Mesenchymal stem cell (in vitro differentiated cells and primary cell): ENCODE measurements around the gene C12orf60.

Experiments
- DNase-seq: peaks from one replicate; pipeline ENCODE4 v3.0.0-alpha.2; 2013
- H2AFZ ChIP-seq: one replicate; pipeline ENCODE4 v1.6.1; 2013; ENCODE audit warnings: low read depth, mild to moderate bottlenecking, control low read depth, inconsistent platforms, low read length, moderate library complexity
- H2AK5ac ChIP-seq: 2 replicates; pipeline ENCODE4 v1.6.1; 2013; ENCODE audit warnings: low read length, moderate library complexity, mild to moderate bottlenecking, inconsistent platforms; ENCODE audit not compliant: severe bottlenecking
- H2BK120ac ChIP-seq: one replicate; pipeline ENCODE4 v1.6.1; 2013; ENCODE audit warnings: low read depth, mild to moderate bottlenecking, inconsistent platforms, low read length, moderate library complexity
- H2BK12ac ChIP-seq, 2 experiments: one replicate each; pipeline ENCODE4 v1.6.1; 2013; ENCODE audit warnings: inconsistent platforms in 2 of 2, low read length in 2 of 2, mild to moderate bottlenecking in 2 of 2, moderate library complexity in 2 of 2, control low read depth in 1 of 2
- H2BK15ac ChIP-seq: one replicate; pipeline ENCODE4 v1.6.1; 2013; ENCODE audit warnings: mild to moderate bottlenecking, low read depth, inconsistent platforms; ENCODE audit not compliant: poor library complexity, severe bottlenecking
- H2BK5ac ChIP-seq: 2 replicates; pipeline ENCODE4 v1.6.1; 2013; ENCODE audit warnings: low read depth, mild to moderate bottlenecking, low read length, control low read depth, inconsistent platforms; ENCODE audit not compliant: poor library complexity, severe bottlenecking
- H3K14ac ChIP-seq, 2 experiments: one replicate each; pipeline ENCODE4 v1.6.1; 2013; ENCODE audit warnings: inconsistent platforms in 2 of 2, low read length in 2 of 2, control low read depth in 1 of 2, mild to moderate bottlenecking in 1 of 2, moderate library complexity in 1 of 2
- H3K18ac ChIP-seq, 2 experiments: one replicate each; pipeline ENCODE4 v1.6.1; 2013; ENCODE audit warnings: inconsistent platforms in 2 of 2, low read length in 2 of 2, control low read depth in 1 of 2, low read depth in 1 of 2, mild to moderate bottlenecking in 1 of 2
- H3K23ac ChIP-seq, 2 experiments: one replicate each; pipeline ENCODE4 v1.6.1; 2013; ENCODE audit warnings: inconsistent platforms in 2 of 2, low read length in 2 of 2, mild to moderate bottlenecking in 2 of 2, moderate library complexity in 2 of 2, control low read depth in 1 of 2
- H3K27ac ChIP-seq: 2 replicates; pipeline ENCODE4 v1.5.1; 2013; ENCODE audit warnings: mild to moderate bottlenecking, moderate library complexity, low read length, control low read depth, inconsistent platforms; ENCODE audit not compliant: poor library complexity, severe bottlenecking
- H3K27me3 ChIP-seq, 2 experiments: 2 replicates each; pipeline versions ENCODE4 v1.6.1 to v1.7.0; 2013; ENCODE audit warnings: low read length in 2 of 2, mild to moderate bottlenecking in 2 of 2, moderate library complexity in 2 of 2, control low read depth in 1 of 2, inconsistent platforms in 1 of 2; ENCODE audit not compliant: control insufficient read depth in 1 of 2, insufficient read depth in 1 of 2
- H3K36me3 ChIP-seq, 2 experiments: 2 replicates each; pipeline versions ENCODE4 v1.6.1 to v1.7.0; 2013; ENCODE audit warnings: low read length in 2 of 2, control low read depth in 1 of 2, inconsistent platforms in 1 of 2, low read depth in 1 of 2, mild to moderate bottlenecking in 1 of 2; ENCODE audit not compliant: insufficient read depth in 2 of 2, control insufficient read depth in 1 of 2
- H3K4ac ChIP-seq, 2 experiments: one replicate each; pipeline ENCODE4 v1.6.1; 2013; ENCODE audit warnings: inconsistent platforms in 2 of 2, low read length in 2 of 2, mild to moderate bottlenecking in 2 of 2, moderate library complexity in 2 of 2, control low read depth in 1 of 2, low read depth in 1 of 2
- H3K4me1 ChIP-seq: 2 replicates; pipeline ENCODE4 v1.6.1; 2013; ENCODE audit warnings: low read depth, low read length, control low read depth; ENCODE audit not compliant: control insufficient read depth, insufficient read depth
- H3K4me2 ChIP-seq: 2 replicates; pipeline ENCODE4 v1.6.1; 2013; ENCODE audit warnings: low read length, mild to moderate bottlenecking, inconsistent platforms; ENCODE audit not compliant: poor library complexity, severe bottlenecking
- H3K4me3 ChIP-seq, 2 experiments: 2 replicates each; pipeline versions ENCODE4 v1.5.1 to v1.7.0; 2013; ENCODE audit warnings: low read length in 2 of 2, mild to moderate bottlenecking in 2 of 2, control low read depth in 1 of 2, low read depth in 1 of 2; ENCODE audit not compliant: insufficient read depth in 1 of 2
- H3K79me1 ChIP-seq: replicated peaks from 2 replicates; pipeline ENCODE4 v1.6.1; 2013; ENCODE audit warnings: mild to moderate bottlenecking, control low read depth, low read length, inconsistent platforms; ENCODE audit not compliant: poor library complexity, severe bottlenecking
- H3K9ac ChIP-seq: 2 replicates; pipeline ENCODE4 v1.7.0; 2013; ENCODE audit warnings: mild to moderate bottlenecking, low read length, moderate library complexity
- H3K9me3 ChIP-seq: 2 replicates; pipeline ENCODE4 v1.7.0; 2013; ENCODE audit warnings: mild to moderate bottlenecking, low read length; ENCODE audit not compliant: control insufficient read depth
- H4K8ac ChIP-seq: one replicate; pipeline ENCODE4 v1.6.1; 2013; ENCODE audit warnings: inconsistent platforms, mild to moderate bottlenecking, low read length, moderate library complexity
- H4K91ac ChIP-seq: one replicate; pipeline ENCODE4 v1.6.1; 2013; ENCODE audit warnings: mild to moderate bottlenecking, low read length, inconsistent platforms
- WGBS: methylation state at CpG from one replicate; pipeline ENCODE4 v1.1.7; 2013; ENCODE audit warnings: mixed read lengths; 5-methylcytosine and 5-hydroxymethylcytosine counted together

Gene C12orf60

GRCh38 chr12:14770496-14771461 is 32.7 kb upstream of the C12orf60 start:
- Histone ChIP-seq H2BK5ac (no peak overlapping the region), H3K9ac (peak overlapping the region; percentile 99), H2BK12ac (no peak overlapping the region), H3K14ac (peak overlapping the region in 1 of 2 experiments; percentile 8), H3K4me2 (peak overlapping the region; percentile 92), H3K36me3 (peaks cover 0 to 17% of the 10 kb centered on the region in 2 experiments), H3K18ac (peak overlapping the region; percentile 62 to 99), H4K8ac (no peak overlapping the region), H3K27ac (peak overlapping the region; percentile 72), H3K4me1 (peaks cover 8% of the 10 kb centered on the region), H3K4ac (peak overlapping the region; percentile 12 to 39), H3K9me3 (no peaks in the 10 kb centered on the region), H2BK120ac (peak overlapping the region; percentile 11), H4K91ac (peak overlapping the region; percentile 83), H2AFZ (peak overlapping the region; percentile 79), H3K23ac (peak overlapping the region in 1 of 2 experiments; percentile 99), H3K4me3 (peak overlapping the region; percentile 69 to 100), H3K27me3 (no peaks in the 10 kb centered on the region), H3K79me1 (peaks cover 4% of the 10 kb centered on the region), H2BK15ac (peak overlapping the region; percentile 15), H2AK5ac (no peak overlapping the region)
- under 1% methylated on average over 55 of the region's 56 CpGs for WGBS
- peak; percentile 97 for DNase-seq

GRCh38 chr12:14771651-14772137 is 31.8 kb upstream of the C12orf60 start:
- Histone ChIP-seq H3K14ac (no peak overlapping the region), H3K4me1 (peaks cover 8% of the 10 kb centered on the region)

DNA sequence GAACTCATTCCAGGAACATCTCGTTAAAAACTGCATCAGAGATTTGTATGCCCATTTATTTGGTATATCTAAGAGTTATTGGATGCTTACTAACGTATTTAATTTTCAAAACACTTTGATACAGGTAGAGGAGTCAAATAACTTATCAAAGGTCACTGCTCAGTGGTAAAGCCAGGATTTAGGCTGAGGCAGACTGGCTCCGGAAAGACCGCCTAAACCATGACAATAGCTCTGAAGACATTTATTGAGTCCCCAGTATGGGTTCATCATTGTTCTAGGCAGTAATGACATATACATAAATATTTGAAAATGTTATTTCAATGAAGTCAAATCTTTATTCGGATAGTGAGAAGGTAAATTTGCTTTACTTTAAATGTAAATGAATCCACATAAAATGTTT is 30.5 kb upstream of the C12orf60 start:
- Histone ChIP-seq H3K18ac (no peak overlapping the region), H3K4me2 (no peak overlapping the region), H2AK5ac (no peak overlapping the region), H3K36me3 (no peaks in the 10 kb centered on the region), H3K4me1 (peaks cover 6% of the 10 kb centered on the region), H3K9ac (no peak overlapping the region), H3K4ac (no peak overlapping the region), H3K4me3 (no peak overlapping the region), H2BK120ac (no peak overlapping the region), H2BK12ac (no peak overlapping the region), H3K9me3 (no peaks in the 10 kb centered on the region), H3K79me1 (peaks cover 4% of the 10 kb centered on the region), H3K27ac (no peak overlapping the region), H4K8ac (no peak overlapping the region), H3K14ac (no peak overlapping the region), H3K23ac (no peak overlapping the region), H2AFZ (no peak overlapping the region), H2BK5ac (no peak overlapping the region), H3K27me3 (no peaks in the 10 kb centered on the region), H2BK15ac (no peak overlapping the region), H4K91ac (no peak overlapping the region)
- 73% methylated on average over 3 of the region's 5 CpGs for WGBS
- DNase-seq: no peak

More at GRCh38 chr12:14771651-14772137, 31.8 kb upstream of the C12orf60 start:
- H4K91ac ChIP-seq: no peak overlapping the region
- H2BK5ac ChIP-seq: no peak overlapping the region
- no peaks in the 10 kb centered on the region for H3K27me3 ChIP-seq
- peak overlapping the region; percentile 92 for H3K4me2 ChIP-seq
- H3K36me3 ChIP-seq: peaks cover 0 to 11% of the 10 kb centered on the region in 2 experiments
- WGBS: 15% methylated on average over 3 of the region's 6 CpGs
- H2AK5ac ChIP-seq: no peak overlapping the region
- H3K4me3 ChIP-seq: no peak overlapping the region
- no peak overlapping the region for H2BK12ac ChIP-seq
- peak overlapping the region; percentile 33 for H3K27ac ChIP-seq
- H3K23ac ChIP-seq: no peak overlapping the region
- H2AFZ ChIP-seq: no peak overlapping the region
- H3K18ac ChIP-seq: no peak overlapping the region
- H2BK120ac ChIP-seq: no peak overlapping the region
- H3K9ac ChIP-seq: peak overlapping the region; percentile 99
- DNase-seq: peak; percentile 22
- H3K9me3 ChIP-seq: no peaks in the 10 kb centered on the region
- no peak overlapping the region for H4K8ac ChIP-seq
- peaks cover 7% of the 10 kb centered on the region for H3K79me1 ChIP-seq
- no peak overlapping the region for H3K4ac ChIP-seq
- H2BK15ac ChIP-seq: no peak overlapping the region

DNA sequence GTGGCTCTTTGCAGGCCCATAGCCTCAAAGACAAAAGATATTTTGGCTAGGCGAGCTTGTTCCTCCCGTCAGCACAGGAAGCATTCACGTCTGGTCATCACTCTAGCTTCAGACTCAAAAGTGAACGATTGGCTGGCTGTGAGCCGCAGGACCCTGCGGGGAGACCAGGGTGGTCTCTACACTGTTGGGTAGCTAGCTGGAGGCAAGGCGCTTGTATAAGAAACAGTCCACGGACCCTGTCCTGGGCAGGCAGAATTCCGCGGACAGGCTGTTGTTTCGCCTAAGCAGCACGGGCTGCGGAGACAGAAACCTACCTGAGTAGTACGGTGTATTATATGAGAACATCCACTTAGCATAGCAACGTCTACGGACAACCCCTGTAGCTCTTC is 29.8 kb upstream of the C12orf60 start:
- no peaks in the 10 kb centered on the region for H3K36me3 ChIP-seq
- no peak overlapping the region for H2AFZ ChIP-seq
- whole genome bisulfite sequencing: 74% methylated on average over 16 of the region's 16 CpGs
- peak overlapping the region in 1 of 2 experiments; percentile 95 for H3K4me3 ChIP-seq
- no peaks in the 10 kb centered on the region for H3K27me3 ChIP-seq
- peak overlapping the region; percentile 80 for H4K8ac ChIP-seq
- H3K79me1 ChIP-seq: peaks cover 4% of the 10 kb centered on the region
- H2AK5ac ChIP-seq: no peak overlapping the region
- H2BK12ac ChIP-seq: no peak overlapping the region
- peak overlapping the region in 1 of 2 experiments; percentile 52 for H3K18ac ChIP-seq
- H2BK15ac ChIP-seq: peak overlapping the region; percentile 1
- no peak overlapping the region for H4K91ac ChIP-seq
- no peak overlapping the region for H3K23ac ChIP-seq
- H3K9ac ChIP-seq: peak overlapping the region; percentile 95
- no peak overlapping the region for H3K4me2 ChIP-seq
- DNase-seq: no peak
- no peak overlapping the region for H2BK120ac ChIP-seq
- H3K4me1 ChIP-seq: peaks cover 6% of the 10 kb centered on the region
- H3K4ac ChIP-seq: peak overlapping the region in 1 of 2 experiments; percentile 0
- no peak overlapping the region for H3K27ac ChIP-seq
- H2BK5ac ChIP-seq: no peak overlapping the region
- no peaks in the 10 kb centered on the region for H3K9me3 ChIP-seq
- H3K14ac ChIP-seq: no peak overlapping the region
